Measurements from ENCODE around the gene ARL15.

Gene ARL15

GRCh38 chr5:53970475-53970874 lies 339.9 kb downstream of the ARL15 start:
- no peak for DNase-seq

GRCh38 chr5:53969176-53969730 lies 341.1 kb downstream of the ARL15 start:
- no peak for DNase-seq

- no peak for DNase-seq
Measured at GRCh38 chr5:53965459-53965858, 344.9 kb downstream of the ARL15 start.

GRCh38 chr5:53963958-53964357 lies 346.4 kb downstream of the ARL15 start:
- DNase-seq = no peak

GRCh38 chr5:53962306-53962705 lies 348.1 kb downstream of the ARL15 start:
- DNase-seq = no peak

GRCh38 chr5:53956632-53957031 lies 353.7 kb downstream of the ARL15 start:
- no peak for DNase-seq

- DNase-seq = no peak
Measured at GRCh38 chr5:53956196-53956595, 354.2 kb downstream of the ARL15 start.

GRCh38 chr5:53950621-53951020 lies 359.8 kb downstream of the ARL15 start:
- no peak for DNase-seq

GRCh38 chr5:53948598-53948997 lies 361.8 kb downstream of the ARL15 start:
- no peak for DNase-seq

GRCh38 chr5:53946405-53947100 lies 363.8 kb downstream of the ARL15 start:
- no peak for DNase-seq

- no peak for DNase-seq
Measured at GRCh38 chr5:53944981-53945380, 365.4 kb downstream of the ARL15 start.

- DNase-seq = no peak
Measured at GRCh38 chr5:53943938-53944337, 366.4 kb downstream of the ARL15 start.

- DNase-seq = no peak
Measured at GRCh38 chr5:53942724-53943123, 367.6 kb downstream of the ARL15 start.

- no peak for DNase-seq
Measured at GRCh38 chr5:53940921-53941320, 369.5 kb downstream of the ARL15 start.

- DNase-seq = no peak
Measured at GRCh38 chr5:53937467-53937866, 372.9 kb downstream of the ARL15 start.

- DNase-seq = no peak
Measured at GRCh38 chr5:53936481-53937352, 373.7 kb downstream of the ARL15 start.

- DNase-seq = no peak
Measured at GRCh38 chr5:53934151-53934820, 376.1 kb downstream of the ARL15 start.

- DNase-seq = no peak
Measured at GRCh38 chr5:53932351-53932750, 378.0 kb downstream of the ARL15 start.

- no peak for DNase-seq
Measured at GRCh38 chr5:53930457-53930856, 379.9 kb downstream of the ARL15 start.

GRCh38 chr5:53929570-53929969 lies 380.8 kb downstream of the ARL15 start:
- no peak for DNase-seq

- no peak for DNase-seq
Measured at GRCh38 chr5:53929152-53929551, 381.2 kb downstream of the ARL15 start.

GRCh38 chr5:53928641-53929040 lies 381.7 kb downstream of the ARL15 start:
- DNase-seq = no peak

- DNase-seq = no peak
Measured at GRCh38 chr5:53927668-53928247, 382.6 kb downstream of the ARL15 start.

Measured in CD4-positive, alpha-beta T cell treated with Interleukin-4 for 4 hours (primary cell).